HG03097 (cell line): ENCODE measurements around the gene DCTN5.
"Not testable (repeated sequence)": the region's sequence is repeated elsewhere in the genome, so short reads cannot be mapped to it uniquely, and the experiment has no call there.

Source experiments
- ATAC-seq: cut with Tn5 transposase; IDR thresholded peaks from one replicate; pipeline ENCODE4 v1.9.1; 2021; ENCODE audit not compliant: unreplicated experiment, low FRiP score

Gene DCTN5

DNA sequence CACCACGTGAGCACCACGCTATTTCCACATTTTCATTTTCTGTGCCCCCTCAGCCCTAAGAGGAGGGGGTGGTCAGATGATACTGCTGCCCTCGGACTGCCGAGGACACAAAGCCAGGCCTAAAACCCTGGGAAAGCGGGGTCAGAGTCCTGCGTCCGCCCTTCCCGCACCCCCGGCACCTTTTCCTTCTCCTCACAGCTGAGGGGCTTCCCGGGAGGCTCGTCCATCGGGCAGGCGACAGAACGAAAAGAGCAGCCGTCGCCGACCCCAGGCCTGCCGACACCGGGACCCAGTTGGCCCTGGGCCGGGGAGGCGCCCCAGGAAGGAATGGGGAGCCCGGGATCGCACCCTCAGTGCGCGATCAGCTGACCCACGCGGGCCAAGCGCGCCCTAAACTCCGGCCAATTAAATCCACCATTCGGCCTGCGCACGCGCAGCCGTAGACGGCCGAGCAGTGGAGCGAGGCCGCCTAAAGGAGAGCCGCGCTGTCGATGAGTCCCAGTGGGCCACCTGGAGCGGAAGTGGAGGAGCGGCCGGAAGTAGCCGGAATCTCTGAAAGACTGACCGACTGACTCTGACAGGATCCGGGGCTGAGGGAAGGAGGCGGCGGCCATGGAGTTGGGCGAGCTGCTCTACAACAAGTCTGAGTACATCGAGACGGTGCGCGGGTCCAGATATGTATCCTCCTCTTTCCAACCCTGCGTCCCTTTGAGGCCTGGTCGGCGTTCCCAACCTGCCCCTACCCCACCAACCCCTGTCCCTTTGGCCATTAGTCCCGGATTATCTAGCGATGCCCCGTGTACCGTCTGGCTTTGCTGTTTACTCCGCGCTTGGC is at the start of gene DCTN5, which contains the start of gene PALB2:
Gene DCTN5, plus strand, starts transcription at position 536 of the 835 bp plus-strand sequence. Its CDS starts 77 bp downstream, at position 613.
Gene PALB2, minus strand, starts transcription at position 380 of the 835 bp plus-strand sequence. Its CDS starts 153 bp downstream, at position 227.
- peak; percentile 96 for ATAC-seq

DNA sequence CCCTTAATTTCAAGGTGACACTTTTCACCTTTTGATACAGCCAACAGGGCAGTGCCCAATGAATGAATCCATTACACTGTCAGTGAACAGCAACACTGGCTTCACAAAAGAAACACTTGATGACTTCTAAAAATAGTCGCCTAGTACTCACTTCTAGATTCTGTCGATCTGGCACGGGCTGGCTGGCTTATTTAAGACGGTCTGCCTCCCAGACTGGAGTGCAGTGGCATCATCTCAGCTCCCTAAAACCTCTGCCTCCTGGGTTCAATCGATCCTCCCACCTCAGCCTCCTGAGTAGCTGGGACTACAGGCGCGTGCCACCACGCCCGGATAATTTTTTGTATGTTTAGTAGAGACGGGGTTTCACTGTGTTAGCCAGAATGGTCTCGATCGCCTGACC is 47.1 kb upstream of the DCTN5 start:
- no peak for ATAC-seq

GRCh38 chr16:23595246-23595950 is 45.9 kb upstream of the DCTN5 start:
- ATAC-seq = no peak

- ATAC-seq = peak; percentile 90
Measured at GRCh38 chr16:23595951-23596720, 45.1 kb upstream of the DCTN5 start, which contains the start of gene NDUFAB1. TSS of gene NDUFAB1 (minus strand) at chr16:23596316. CDS start at chr16:23596290, 26 bp downstream.

DNA sequence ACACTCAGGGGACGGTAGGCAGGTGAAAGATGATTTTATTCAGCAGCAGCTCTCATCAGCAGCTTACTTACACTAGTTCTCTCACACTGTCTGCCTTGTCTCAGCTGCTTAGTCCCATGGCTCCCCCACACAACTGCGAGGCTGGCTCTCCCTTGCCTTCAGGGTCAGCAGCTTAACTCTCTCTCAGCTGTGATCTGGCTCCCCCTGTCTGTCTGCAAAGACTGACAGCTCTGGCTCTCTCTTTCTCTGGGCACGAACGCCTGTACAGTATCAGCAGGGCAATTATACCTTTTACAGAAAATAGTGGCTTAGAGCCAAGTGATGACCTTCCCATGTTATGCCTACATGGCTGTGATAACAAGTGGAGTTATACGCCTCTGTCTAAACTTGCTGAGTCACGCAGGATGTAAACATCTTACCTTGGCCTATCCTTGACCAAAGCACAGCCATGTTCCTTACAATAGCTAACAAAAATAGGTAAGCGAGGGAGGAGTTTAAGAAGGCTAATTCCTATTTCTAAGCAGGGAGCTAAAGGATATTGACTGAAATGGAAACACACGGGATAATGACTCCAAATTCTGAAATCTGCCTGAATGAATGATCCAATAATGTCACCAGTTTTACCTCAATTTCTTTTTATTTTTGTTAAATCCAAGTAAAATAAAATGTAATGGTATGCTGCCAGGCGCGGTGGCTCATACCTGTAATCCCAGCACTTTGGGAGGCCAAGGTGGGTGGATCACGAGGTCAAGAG is 44.1 kb upstream of the DCTN5 start:
- no peak for ATAC-seq

- ATAC-seq = no peak
Measured at GRCh38 chr16:23607726-23608125, 33.5 kb upstream of the DCTN5 start.

GRCh38 chr16:23608194-23608593 is 33.1 kb upstream of the DCTN5 start:
- ATAC-seq = no peak

- no peak for ATAC-seq
Measured at GRCh38 chr16:23609929-23610328, 31.3 kb upstream of the DCTN5 start.

- not testable (repeated sequence) for ATAC-seq
Measured at GRCh38 chr16:23610905-23611304, 30.4 kb upstream of the DCTN5 start.

- no peak for ATAC-seq
Measured at GRCh38 chr16:23611936-23612335, 29.3 kb upstream of the DCTN5 start.

DNA sequence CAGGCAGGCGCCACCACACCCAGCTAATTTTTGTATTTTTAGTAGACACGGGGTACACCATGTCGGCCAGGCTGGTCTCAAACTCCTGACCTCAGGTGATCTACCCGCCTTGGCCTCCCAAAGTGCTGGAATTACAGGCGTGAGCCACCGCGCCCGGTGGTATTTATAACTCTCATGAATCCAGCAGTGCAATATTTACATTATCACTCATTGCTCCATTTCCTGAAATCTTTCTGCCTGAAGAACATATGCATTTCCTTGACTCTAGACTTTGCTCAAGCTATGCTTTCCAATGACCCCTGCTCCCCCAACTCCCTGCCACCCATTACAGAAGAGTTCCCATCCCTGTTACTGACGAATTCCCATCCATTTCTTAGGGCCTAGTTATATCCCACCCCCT is 25.5 kb upstream of the DCTN5 start:
- ATAC-seq = no peak

- no peak for ATAC-seq
Measured at GRCh38 chr16:23624092-23624491, 17.2 kb upstream of the DCTN5 start.

- ATAC-seq = no peak
Measured at GRCh38 chr16:23629516-23629915, 11.8 kb upstream of the DCTN5 start.

- not testable (repeated sequence) for ATAC-seq
Measured at GRCh38 chr16:23631874-23632273, 9.4 kb upstream of the DCTN5 start.

- no peak for ATAC-seq
Measured at GRCh38 chr16:23634461-23635036, 6.7 kb upstream of the DCTN5 start.

GRCh38 chr16:23635958-23636357 is 5.3 kb upstream of the DCTN5 start:
- no peak for ATAC-seq

GRCh38 chr16:23640615-23640930 is 693 bp upstream of the DCTN5 start:
- no peak for ATAC-seq

- no peak for ATAC-seq
Measured at GRCh38 chr16:23642246-23642774, 1.0 kb downstream of the DCTN5 start.

- ATAC-seq = no peak
Measured at GRCh38 chr16:23650674-23651416, 9.6 kb downstream of the DCTN5 start.
